GM19351 (cell line): Measurements from ENCODE around the gene TACC2.
"Not testable (repeated sequence)": the region's sequence is repeated elsewhere in the genome, so short reads cannot be mapped to it uniquely, and the experiment has no call there.

Source experiments
- ATAC-seq: cut with Tn5 transposase; IDR thresholded peaks from one replicate; pipeline ENCODE4 v1.9.1; 2021; ENCODE audit warnings: mild to moderate bottlenecking, moderate library complexity; ENCODE audit not compliant: unreplicated experiment

The TACC2 gene

DNA sequence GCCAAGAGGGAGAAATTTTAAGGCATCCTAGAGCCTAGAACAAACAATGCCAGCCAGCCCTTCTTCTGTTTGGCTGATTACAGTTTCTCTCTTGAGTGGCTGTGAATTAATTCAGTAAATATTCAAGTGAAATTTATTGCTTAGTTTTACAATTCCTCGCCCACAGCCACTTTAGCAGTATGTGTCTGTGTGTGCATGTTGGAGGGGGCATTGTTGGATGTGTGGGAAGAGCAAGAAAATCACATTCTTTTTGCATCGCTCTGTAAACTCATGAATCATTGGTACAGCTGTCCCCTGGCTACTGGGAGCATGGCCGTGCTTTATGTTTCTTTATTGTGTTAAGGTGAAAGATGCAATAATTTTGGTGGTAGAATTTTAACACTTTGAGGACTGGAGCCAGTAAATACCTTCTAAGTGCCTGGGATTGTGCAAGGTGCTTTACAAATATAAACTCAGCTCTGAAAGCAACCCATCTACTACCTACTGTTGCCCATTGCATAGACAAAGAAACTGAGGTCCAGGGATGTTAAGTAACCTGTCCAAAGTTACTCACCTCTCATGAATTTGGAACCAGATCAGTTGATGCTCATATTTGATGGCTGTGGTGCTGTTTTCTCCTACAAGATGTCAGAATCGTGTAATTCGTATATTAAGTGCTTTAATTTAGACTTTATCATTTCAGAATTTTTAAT is 192.2 kb downstream of the TACC2 start:
- ATAC-seq: no peak

DNA sequence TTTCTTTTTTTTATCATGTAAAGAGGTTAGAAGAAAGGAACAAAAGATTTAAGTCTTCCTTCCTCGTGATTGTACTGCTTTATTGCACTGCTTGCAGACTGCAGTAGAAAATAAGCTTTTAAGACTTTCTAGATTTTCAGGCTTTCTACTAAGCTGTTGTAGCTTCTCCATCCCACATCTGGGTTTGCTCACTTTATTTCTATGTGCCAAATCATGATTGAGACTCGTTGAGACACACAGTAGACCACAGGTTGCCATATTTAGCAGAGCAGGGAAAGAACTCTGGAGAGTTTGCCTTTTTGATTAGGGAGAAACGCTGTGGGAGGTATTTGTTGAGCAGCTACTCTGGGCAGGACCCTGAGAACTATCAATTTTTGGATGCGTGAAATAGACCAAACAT is 192.9 kb downstream of the TACC2 start:
- ATAC-seq: no peak

DNA sequence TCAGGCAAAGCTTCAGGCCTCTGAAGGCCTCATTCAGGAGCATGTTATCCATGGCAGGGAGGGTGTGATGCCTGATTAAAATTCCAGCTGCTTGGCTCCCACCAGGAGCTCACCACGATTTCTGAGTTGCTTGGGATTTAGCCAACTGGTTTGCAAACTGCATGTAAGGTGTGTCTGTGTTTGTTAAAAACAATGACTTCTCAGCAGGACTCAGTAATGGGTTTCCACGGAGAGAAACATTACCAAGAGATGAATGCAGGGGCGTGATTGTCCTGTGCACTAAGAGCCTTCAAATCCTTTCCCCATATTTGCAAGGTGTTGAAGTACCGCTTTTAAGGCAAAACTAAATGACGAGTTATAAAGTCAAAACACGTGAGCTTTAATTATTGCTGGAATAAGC is 193.3 kb downstream of the TACC2 start:
- ATAC-seq: no peak

DNA sequence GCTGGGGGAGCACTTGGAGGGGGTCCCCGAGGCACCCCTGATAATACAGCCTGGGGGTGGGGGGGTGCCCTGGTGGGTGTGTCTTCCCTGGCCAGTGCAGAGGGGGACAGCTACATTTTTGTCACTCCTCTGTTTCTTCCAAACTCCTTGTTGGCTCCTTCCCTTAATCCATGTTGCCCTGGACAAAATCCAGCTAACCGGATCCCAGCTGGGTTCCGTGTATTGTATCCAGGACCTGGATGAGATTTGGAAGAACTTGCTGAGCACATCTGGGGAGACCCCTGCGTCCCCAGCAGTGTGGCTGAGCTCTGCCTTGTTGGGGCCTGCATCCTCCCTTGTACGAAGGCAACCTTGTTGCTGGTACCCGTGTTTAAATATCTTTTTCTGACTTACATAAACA is 195.3 kb downstream of the TACC2 start:
- ATAC-seq: no peak

DNA sequence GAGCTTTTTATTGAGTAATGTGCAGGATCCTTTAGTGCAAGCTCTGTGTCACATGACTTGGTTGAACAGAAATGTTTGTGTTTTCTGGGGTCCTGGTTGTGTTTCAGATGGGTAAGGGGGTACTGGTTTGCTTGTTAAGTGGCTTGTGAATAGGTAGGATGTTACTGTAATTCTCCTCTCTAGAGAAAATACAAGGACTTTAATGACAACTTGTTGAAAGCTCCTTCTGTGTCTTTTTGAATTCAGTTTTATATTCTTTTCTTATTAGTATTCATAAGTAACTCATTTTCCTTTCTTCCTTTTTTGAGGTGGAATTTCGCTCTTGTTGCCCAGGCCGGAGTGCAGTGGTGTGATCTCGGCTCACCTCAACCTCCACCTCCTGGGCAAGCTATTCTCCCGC is 196.7 kb downstream of the TACC2 start:
- ATAC-seq: no peak

DNA sequence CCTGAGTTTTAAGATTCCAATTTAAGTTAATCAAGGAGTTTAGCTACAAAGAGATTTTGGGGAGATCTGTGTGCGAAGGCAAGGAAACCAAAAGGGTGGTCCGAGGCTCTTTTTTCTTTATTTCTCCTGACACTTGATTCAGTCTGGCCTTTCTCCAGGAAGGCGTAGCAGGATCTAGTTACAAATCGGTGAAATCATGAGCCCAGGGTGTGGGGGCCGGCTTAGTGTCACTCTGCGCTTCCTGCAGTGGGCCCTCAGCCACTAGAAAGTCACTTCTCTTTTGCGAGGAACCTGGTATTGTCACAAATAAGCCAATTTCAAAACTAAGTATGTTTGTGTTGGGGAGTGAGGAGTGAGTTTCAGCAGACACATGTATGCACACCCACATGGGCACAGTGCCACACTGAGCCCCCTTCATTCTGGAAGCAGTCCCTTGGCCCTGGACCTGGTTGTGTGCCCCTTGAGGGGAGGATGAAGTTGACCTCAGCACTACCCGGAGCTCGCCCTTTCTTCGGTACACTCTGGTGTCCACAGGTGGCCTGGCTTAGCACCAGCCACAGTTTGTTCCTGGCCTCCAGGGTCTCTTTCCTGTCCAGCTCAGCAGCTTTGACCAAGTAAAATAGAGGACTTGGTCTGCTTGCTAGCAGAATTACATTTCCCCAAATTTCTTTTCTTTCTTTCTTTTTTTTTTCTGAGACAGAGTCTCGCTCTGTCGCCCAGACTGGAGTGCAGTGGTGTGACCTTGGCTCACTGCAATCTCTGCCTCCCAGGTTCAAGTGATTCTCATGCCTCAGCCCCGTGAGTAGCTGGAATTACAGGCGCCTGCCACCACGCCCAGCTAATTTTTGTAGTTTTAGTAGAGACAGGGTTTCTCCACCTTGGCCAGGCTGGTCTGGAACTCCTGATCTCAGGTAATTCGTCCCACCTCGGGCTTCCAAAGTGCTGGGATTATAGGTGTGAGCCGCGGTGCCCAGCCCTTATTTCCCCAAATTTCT is 198.2 kb downstream of the TACC2 start:
- ATAC-seq: no peak

DNA sequence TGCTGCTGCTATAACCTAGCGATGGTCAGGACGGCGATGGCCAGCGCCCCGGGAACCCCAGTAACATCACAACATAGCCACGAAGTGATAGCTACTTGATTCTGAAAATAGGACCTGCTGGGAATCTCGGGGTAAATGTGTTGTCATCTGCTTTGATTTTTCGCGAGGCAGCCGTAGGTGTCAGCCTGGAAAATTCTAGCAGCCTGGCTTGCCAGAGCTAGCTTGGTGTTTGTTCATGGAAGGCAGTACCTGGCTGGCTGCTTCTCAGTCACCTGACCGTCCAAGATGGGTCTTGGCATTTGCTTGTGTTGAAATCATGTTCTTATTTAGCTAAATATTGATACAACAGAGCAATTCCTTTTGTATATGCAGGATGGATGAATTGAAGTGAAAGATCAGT is 199.7 kb downstream of the TACC2 start:
- ATAC-seq: no peak

DNA sequence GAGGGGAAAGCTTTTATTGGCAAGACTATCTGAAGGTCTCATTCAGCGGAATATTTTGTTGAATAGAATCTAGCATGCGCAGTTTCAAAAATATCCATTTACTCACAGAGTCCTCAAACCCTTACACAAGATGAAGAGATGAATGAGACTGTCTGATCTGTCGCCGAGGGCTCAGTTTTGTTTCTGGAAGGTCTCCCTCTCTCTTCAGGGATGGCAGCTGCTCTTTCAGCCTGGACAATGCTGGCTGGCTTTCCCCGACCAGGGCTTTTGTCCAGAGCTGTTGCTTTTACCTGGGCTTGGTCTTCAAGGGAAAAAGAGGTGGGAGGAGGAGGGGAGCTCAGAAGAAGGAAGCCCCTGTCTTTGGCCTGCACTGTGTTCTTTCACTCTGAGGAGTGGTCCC is 200.2 kb downstream of the TACC2 start:
- ATAC-seq: no peak

DNA sequence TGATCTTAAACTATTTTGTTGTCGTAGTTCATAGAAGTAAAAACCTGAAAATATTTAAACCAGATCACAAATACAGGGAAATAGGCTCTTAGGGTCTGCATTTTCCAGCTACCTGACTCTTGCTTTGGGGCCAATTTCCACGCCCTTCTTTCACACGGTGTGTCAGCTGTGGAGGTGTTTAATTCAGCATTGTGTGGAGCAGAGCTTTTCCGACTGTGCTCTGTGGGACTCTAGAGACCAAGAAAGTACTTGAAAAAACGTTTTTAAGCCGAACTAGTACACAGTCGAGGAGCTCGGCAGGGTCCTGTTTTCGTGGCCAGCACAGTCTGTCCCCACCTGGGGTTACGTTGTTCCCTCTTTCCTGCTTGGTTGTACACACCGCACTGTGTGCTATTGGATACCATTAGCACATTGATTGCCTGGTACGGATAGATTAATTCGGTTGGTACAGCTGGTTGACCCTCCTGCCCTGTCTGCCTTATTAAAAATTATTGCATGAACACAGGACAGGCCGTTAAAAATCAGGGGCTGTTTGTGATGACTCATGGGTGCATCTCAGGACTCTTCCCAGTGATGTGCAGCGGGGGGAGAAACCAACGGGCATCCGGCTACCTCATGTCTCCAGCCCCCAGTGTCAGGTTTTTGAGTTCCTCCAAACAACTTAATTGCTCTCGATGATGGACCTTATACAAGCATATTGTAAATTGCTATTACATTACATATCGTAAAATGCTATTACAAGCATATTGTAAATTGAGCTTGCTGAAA is 201.4 kb downstream of the TACC2 start:
- no peak for ATAC-seq

DNA sequence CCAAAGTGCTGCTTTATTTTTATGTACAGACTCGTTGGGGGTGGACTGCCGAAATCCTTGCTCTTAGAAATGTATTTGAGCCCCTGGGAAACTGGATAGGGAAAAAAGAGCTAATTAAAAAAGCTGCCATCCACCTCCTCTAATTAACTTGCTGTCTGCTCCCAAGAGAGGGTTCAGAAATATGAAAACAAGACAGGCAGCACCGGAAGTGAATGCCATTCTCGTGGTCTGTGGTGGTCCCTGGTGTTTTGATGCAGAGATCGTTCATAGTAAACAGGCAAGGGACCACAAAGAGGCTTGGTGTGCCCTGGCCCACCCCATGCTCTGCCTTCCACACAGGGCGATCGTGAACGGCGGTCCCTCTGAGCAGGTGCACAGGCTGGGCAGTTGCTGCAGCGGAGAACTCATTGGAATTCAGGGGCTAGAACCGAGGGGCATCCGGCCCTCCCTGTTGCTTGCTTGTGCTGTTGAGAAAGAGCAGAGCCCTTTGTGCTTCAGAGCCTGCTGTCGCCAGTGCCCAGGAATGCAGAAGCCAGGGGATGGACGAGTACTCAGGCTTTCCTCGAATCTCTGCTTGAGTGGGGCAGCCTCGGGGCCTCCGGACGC is 203.1 kb downstream of the TACC2 start:
- ATAC-seq: no peak

DNA sequence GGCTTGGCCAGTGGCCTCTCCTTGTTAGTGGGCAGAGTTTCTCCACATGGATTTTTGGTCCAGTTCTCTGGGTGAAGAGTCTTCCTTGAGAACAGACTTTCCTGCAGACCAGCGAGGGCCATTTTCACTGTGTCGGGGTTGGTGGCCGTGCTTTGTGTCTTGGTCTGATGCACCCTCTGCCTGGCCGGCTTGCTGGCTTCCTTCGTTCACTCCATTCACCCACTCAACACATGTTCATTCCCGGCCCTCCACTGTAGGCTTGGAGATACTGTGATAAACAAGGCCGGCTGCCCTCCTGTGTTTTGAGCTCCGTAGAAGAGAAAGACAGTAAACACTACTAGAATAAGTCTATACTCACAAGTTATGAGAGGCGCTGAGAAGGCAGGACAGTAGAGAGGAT is 205.3 kb downstream of the TACC2 start:
- ATAC-seq: no peak

DNA sequence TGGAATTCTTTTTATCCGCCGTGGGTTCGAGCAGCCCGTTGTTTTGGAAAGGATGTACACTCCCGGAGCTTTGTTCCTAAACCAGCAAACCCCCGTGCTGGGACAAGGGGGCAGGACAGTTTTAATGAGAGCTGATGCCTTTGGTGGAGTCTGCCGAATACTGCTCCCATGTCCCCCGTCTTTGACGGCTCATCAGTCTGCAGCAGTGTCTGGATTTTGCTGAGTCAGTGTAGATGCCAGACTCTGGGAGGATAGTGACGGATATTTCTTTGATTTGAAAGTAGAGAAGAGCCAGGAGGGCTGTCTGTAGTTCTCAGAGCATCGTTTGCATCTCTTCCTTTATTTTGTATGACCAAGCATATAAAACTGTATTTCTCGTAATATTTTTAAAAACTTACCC is 207.3 kb downstream of the TACC2 start:
- ATAC-seq: no peak

DNA sequence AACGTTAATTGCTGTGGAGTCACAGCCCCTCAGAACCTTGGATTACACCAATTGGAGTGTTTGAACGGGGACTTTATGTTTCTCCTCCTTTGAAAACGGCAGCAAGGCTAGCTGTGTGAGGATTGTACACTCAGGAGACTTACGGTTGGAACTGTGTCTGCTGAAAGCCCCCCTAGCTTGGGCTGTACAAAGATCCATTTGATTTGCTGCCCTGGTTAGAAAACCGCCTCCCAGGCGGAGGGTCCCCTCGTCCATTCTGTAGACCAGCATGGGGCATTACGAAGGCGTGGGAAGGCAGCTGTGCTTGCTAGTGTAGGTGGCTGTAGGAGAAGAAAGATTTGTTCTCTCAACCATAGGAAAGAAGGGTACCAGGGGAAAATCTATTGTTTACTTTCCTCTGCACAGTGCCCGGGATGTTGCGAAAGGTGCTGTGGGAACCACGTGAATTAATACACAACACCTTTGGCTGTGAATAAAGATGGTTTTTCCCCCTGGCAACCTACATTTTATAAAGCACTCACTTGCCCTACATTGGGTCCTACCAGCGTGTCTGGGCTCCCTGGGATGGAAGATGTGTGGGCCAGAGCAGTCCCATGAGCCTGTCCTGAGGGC is 208.8 kb downstream of the TACC2 start:
- ATAC-seq: no peak

DNA sequence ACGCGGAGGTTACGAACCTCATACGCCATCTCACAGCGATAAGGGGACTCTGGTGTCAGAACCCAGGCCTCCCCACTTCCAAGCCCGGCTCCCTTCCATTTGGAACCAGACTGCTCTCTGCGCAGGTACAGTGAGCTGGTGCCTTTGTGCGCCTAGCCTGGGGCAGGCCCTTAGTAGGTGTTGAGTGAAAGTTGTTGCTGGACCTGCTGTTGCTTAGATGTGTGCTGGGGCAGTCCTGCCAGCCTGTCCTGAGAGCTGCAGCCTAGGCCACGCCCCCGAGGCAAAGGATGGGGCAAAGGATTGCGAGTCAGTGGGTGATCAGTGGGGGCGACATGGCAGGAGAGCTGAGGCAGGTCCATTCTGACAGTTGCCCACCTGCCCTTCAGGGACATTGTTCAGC is 209.7 kb downstream of the TACC2 start:
- ATAC-seq: no peak

DNA sequence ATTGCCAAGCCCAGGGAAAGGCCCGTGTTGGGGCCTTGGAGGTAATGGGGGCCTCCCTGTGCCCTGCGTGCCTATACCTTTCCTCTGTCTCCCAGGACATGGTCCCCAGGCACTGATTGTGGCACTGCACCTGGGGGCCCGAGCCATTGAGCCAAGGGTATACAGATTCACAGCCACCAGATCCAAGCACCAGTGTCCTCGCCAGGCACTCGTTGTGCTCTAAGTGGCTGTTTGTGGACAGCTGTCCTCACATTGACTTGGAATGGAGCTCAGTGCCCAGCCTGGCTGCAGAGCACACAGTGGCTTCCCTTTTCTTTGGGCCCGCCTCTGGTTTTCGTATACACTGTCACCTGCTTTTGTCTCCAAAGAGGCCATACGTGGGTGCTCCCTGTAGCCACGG is 210.1 kb downstream of the TACC2 start:
- no peak for ATAC-seq

DNA sequence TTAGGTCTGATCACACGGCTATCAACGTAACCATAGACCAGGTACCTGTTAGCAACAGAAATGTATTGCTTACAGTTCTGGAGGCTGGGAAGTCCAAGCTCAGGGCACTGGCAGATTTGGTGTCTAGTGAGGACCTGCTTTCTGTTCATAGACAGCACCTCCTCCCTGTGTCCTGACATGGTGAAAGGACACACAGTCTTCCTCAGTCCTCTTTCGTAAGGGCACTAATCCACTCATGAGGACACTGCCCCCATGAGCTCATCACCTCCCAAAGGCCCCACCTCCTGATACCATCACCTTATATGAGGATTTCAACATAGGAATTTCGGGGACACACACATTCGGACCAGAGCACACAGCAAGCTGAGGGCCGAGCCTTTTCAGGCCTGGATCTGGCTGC is 210.7 kb downstream of the TACC2 start:
- no peak for ATAC-seq

DNA sequence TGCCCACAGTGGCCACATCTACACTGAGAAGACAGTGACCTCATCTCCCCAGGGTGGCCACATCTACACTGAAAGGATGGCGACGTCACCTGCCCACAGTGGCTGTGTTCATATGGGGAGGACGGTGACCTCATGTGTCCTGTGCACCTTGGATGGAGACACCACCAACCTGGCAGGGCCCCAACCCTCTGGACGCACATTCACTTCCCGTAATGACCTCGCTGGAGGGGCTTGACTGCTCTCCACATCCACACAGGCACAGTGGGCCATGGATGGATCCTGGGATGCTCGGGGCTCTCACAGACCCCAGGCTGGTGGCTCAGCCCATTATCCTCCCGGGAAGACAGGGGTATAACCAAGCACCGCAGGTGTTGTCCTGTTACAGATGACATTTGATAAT is 212.4 kb downstream of the TACC2 start:
- ATAC-seq: no peak

DNA sequence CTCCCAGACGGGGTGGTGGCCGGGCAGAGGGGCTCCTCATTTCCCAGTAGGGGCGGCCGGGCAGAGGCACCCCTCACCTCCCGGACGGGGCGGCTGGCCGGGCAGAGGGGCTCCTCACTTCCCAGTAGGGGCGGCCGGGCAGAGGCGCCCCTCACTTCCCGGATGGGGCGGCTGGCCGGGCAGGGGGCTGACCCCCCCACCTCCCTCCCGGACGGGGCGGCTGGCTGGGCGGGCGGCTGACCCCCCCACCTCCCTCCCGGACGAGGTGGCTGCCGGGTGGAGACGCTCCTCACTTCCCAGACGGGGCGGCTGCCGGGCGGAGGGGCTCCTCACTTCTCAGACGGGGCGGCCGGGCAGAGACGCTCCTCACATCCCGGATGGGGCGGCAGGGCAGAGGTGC is 214.2 kb downstream of the TACC2 start:
- ATAC-seq: not testable (repeated sequence)

DNA sequence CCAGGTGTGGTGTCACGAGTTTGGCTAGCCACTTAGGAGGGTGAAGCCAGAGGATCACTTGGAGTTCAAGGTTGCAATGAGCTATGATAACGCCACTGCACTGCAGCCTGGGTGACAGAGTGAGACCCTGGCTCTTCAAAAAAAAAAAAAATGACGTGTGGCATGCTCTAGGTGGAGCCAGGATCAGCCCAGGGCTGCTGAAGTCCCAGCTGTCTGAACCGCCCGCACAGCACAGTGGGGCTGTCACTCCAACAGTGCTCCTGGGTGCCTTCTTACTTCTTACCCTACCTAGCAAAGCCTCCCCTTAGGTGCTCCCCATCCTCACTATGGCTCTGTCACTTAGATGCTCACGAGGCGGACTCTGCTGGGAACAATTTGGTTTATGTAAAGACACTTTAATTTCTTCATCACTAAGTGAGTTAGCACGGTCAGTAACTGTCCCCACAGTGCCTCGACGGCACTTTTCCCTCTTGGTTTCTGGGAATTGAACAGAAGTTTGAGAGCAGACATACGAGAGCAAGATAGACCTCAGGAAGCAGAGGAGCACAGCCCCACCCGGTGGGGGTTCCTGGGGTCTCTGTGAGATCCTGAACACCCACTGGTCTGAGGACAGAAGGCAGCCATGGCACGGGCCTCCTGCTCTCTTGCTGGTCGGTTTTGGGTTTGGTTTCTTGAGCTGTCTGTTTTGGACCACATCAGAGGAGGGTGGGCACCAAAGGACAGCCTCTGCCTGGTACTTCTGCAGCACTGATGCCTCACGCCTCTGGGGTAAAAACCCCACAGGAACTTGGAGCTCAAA is 215.9 kb downstream of the TACC2 start:
- ATAC-seq: no peak
